Natural killer cell treated with Interleukin-12 subunit alpha and Interleukin-12 subunit beta and Interleukin-15 and Interleukin-18, amount 100 ng/mL, for 72 hours (primary cell): ENCODE data around the gene GPR68. TPM values are rescaled to one million over a fixed set of nuclear protein-coding genes. Genes with fewer than 3 reads are reported as not detected.
A peak's percentile ranks its signal among the peaks of the same experiment; 100 is the strongest.

Experiments
- ATAC-seq, 2 donors: fragments of 150-1000 bp; cut with Tn5 transposase in 1 of 2; sonication (Bioruptor Pico), chemical (Tn5 transposase) in 1 of 2; 2 replicates each; pipeline ENCODE4 v1.10.0; 2021
- DNase-seq: peaks from one replicate; pipeline ENCODE4 v3.0.0; 2022; ENCODE audit warnings: low spot score
- H3K27ac Mint-ChIP-seq, 2 donors: 1 replicate in 1 of 2; 2 replicates in 1 of 2; pipeline ENCODE4 v1.8.0; 2022; ENCODE audit warnings: mixed read lengths in 2 of 2, mild to moderate bottlenecking in 1 of 2, moderate library complexity in 1 of 2
- H3K27me3 Mint-ChIP-seq, 2 donors: 1 replicate in 1 of 2; 2 replicates in 1 of 2; pipeline ENCODE4 v1.8.0; 2022; ENCODE audit warnings: mixed read lengths in 2 of 2
- H3K36me3 Mint-ChIP-seq: one replicate; pipeline ENCODE4 v1.8.0; 2022; ENCODE audit warnings: mixed read lengths
- H3K4me1 Mint-ChIP-seq, 2 donors: 1 replicate in 1 of 2; 2 replicates in 1 of 2; pipeline ENCODE4 v1.8.0; 2022; ENCODE audit warnings: low read depth in 2 of 2, mixed read lengths in 2 of 2, mild to moderate bottlenecking in 1 of 2
- H3K4me3 Mint-ChIP-seq: one replicate; pipeline ENCODE4 v1.8.0; 2022; ENCODE audit warnings: mixed read lengths
- H3K9me3 Mint-ChIP-seq: 2 replicates; pipeline ENCODE4 v1.8.0; 2022; ENCODE audit warnings: mixed read lengths
- total RNA-seq, 2 donors: library from RNA; stranded (reverse); gene quantifications; one replicate each; pipeline ENCODE4 v1.2.3, GENCODE V29; 2022

The GPR68 gene
- total RNA-seq, 2 donors from 2014 or later, result 17.4 to 30.2 TPM

- ATAC-seq (no peak), DNase-seq (no peak)
- H3K27me3 Mint-ChIP-seq, result no peaks in the 10 kb centered on the region
- H3K27ac Mint-ChIP-seq, result peak overlapping the region; percentile 51 to 94
- peaks cover 26 to 36% of the 10 kb centered on the region in 2 donors for H3K4me1 Mint-ChIP-seq
- H3K4me3 Mint-ChIP-seq, result no peak overlapping the region
- H3K36me3 Mint-ChIP-seq, result peaks cover 27% of the 10 kb centered on the region
- no peaks in the 10 kb centered on the region for H3K9me3 Mint-ChIP-seq
Measured at GRCh38 chr14:91281346-91281745, 36.8 kb upstream of the GPR68 start.

- Mint-ChIP-seq H3K4me1 (peaks cover 16 to 28% of the 10 kb centered on the region in 2 donors), H3K36me3 (peaks cover 17% of the 10 kb centered on the region), H3K9me3 (no peaks in the 10 kb centered on the region), H3K27ac (no peak overlapping the region), H3K4me3 (no peak overlapping the region), H3K27me3 (no peaks in the 10 kb centered on the region)
- ATAC-seq (no peak), DNase-seq (peak; percentile 41)
Measured at GRCh38 chr14:91280129-91280528, 35.6 kb upstream of the GPR68 start.

- Mint-ChIP-seq H3K4me3 (no peak overlapping the region), H3K27me3 (no peaks in the 10 kb centered on the region), H3K9me3 (no peaks in the 10 kb centered on the region), H3K36me3 (peaks cover 13% of the 10 kb centered on the region), H3K4me1 (peaks cover 14 to 26% of the 10 kb centered on the region in 2 donors), H3K27ac (no peak overlapping the region)
- ATAC-seq (no peak), DNase-seq (peak; percentile 12)
Measured at GRCh38 chr14:91279354-91279753, 34.9 kb upstream of the GPR68 start.

- H3K27me3 Mint-ChIP-seq, result no peaks in the 10 kb centered on the region
- H3K27ac Mint-ChIP-seq, result no peak overlapping the region
- H3K9me3 Mint-ChIP-seq, result no peaks in the 10 kb centered on the region
- ATAC-seq, result no peak
- no peak overlapping the region for H3K4me3 Mint-ChIP-seq
- DNase-seq, result no peak
- peaks cover 9% of the 10 kb centered on the region for H3K36me3 Mint-ChIP-seq
- H3K4me1 Mint-ChIP-seq, result peaks cover 11 to 18% of the 10 kb centered on the region in 2 donors
Measured at GRCh38 chr14:91278383-91278715, 33.8 kb upstream of the GPR68 start.

- DNase-seq (peak; percentile 53), ATAC-seq (no peak)
- H3K27me3 Mint-ChIP-seq, result no peaks in the 10 kb centered on the region
- H3K36me3 Mint-ChIP-seq, result peaks cover 8% of the 10 kb centered on the region
- H3K9me3 Mint-ChIP-seq, result no peaks in the 10 kb centered on the region
- peak overlapping the region in 1 of 2 donors; percentile 50 for H3K27ac Mint-ChIP-seq
- no peak overlapping the region for H3K4me3 Mint-ChIP-seq
- H3K4me1 Mint-ChIP-seq, result peaks cover 6 to 12% of the 10 kb centered on the region in 2 donors
Measured at GRCh38 chr14:91277546-91278382, 33.3 kb upstream of the GPR68 start.

GRCh38 chr14:91274796-91275195, 30.3 kb upstream of the GPR68 start:
- Mint-ChIP-seq H3K36me3 (peaks cover 5% of the 10 kb centered on the region), H3K27me3 (no peaks in the 10 kb centered on the region), H3K4me1 (peaks cover 6 to 9% of the 10 kb centered on the region in 2 donors), H3K9me3 (no peaks in the 10 kb centered on the region), H3K4me3 (no peak overlapping the region), H3K27ac (peak overlapping the region in 1 of 2 donors; percentile 80)
- peak; percentile 58 for DNase-seq
- ATAC-seq, result no peak

- H3K27ac Mint-ChIP-seq, result peak overlapping the region in 1 of 2 donors; percentile 80
- peaks cover 5% of the 10 kb centered on the region for H3K36me3 Mint-ChIP-seq
- no peak for ATAC-seq
Measured at GRCh38 chr14:91273885-91274273, 29.4 kb upstream of the GPR68 start.

GRCh38 chr14:91273273-91273884, 28.9 kb upstream of the GPR68 start:
- H3K4me1 Mint-ChIP-seq, result peaks cover 12 to 19% of the 10 kb centered on the region in 2 donors
- no peaks in the 10 kb centered on the region for H3K9me3 Mint-ChIP-seq
- no peaks in the 10 kb centered on the region for H3K27me3 Mint-ChIP-seq
- DNase-seq (peak; percentile 57), ATAC-seq (no peak)
- H3K4me3 Mint-ChIP-seq, result no peak overlapping the region
- peak overlapping the region in 1 of 2 donors; percentile 80 for H3K27ac Mint-ChIP-seq
- peaks cover 5% of the 10 kb centered on the region for H3K36me3 Mint-ChIP-seq

More at GRCh38 chr14:91273885-91274273, 29.4 kb upstream of the GPR68 start:
- DNase-seq, result no peak
- Mint-ChIP-seq H3K4me1 (peaks cover 11 to 18% of the 10 kb centered on the region in 2 donors), H3K9me3 (no peaks in the 10 kb centered on the region), H3K27me3 (no peaks in the 10 kb centered on the region), H3K4me3 (no peak overlapping the region)

- no peaks in the 10 kb centered on the region for H3K9me3 Mint-ChIP-seq
- peak; percentile 60 for DNase-seq
- peaks cover 5% of the 10 kb centered on the region for H3K36me3 Mint-ChIP-seq
- H3K4me3 Mint-ChIP-seq, result no peak overlapping the region
- H3K4me1 Mint-ChIP-seq, result peaks cover 20 to 26% of the 10 kb centered on the region in 2 donors
- ATAC-seq, result no peak
- no peaks in the 10 kb centered on the region for H3K27me3 Mint-ChIP-seq
- H3K27ac Mint-ChIP-seq, result no peak overlapping the region
Measured at GRCh38 chr14:91272341-91273272, 28.1 kb upstream of the GPR68 start.

- Mint-ChIP-seq H3K27ac (no peak overlapping the region), H3K36me3 (peaks cover 5% of the 10 kb centered on the region), H3K4me1 (peaks cover 23 to 29% of the 10 kb centered on the region in 2 donors), H3K4me3 (no peak overlapping the region), H3K9me3 (no peaks in the 10 kb centered on the region), H3K27me3 (no peaks in the 10 kb centered on the region)
- DNase-seq (peak; percentile 29), ATAC-seq (no peak)
Measured at GRCh38 chr14:91271639-91272038, 27.1 kb upstream of the GPR68 start.

GRCh38 chr14:91270619-91271018, 26.1 kb upstream of the GPR68 start:
- no peak overlapping the region for H3K27ac Mint-ChIP-seq
- no peak overlapping the region for H3K4me3 Mint-ChIP-seq
- ATAC-seq (no peak), DNase-seq (peak; percentile 8)
- peaks cover 27 to 30% of the 10 kb centered on the region in 2 donors for H3K4me1 Mint-ChIP-seq
- no peaks in the 10 kb centered on the region for H3K27me3 Mint-ChIP-seq
- no peaks in the 10 kb centered on the region for H3K9me3 Mint-ChIP-seq
- peaks cover 5% of the 10 kb centered on the region for H3K36me3 Mint-ChIP-seq

GRCh38 chr14:91270188-91270587, 25.7 kb upstream of the GPR68 start:
- ATAC-seq (no peak), DNase-seq (no peak)
- Mint-ChIP-seq H3K4me1 (peaks cover 32 to 34% of the 10 kb centered on the region in 2 donors), H3K9me3 (no peaks in the 10 kb centered on the region), H3K27me3 (no peaks in the 10 kb centered on the region), H3K27ac (peak overlapping the region; percentile 31 to 34), H3K36me3 (peaks cover 5% of the 10 kb centered on the region), H3K4me3 (no peak overlapping the region)

- Mint-ChIP-seq H3K27ac (peak overlapping the region; percentile 31 to 34), H3K36me3 (peaks cover 5% of the 10 kb centered on the region), H3K4me1 (peaks cover 26 to 34% of the 10 kb centered on the region in 2 donors), H3K27me3 (no peaks in the 10 kb centered on the region), H3K9me3 (no peaks in the 10 kb centered on the region), H3K4me3 (no peak overlapping the region)
- DNase-seq (no peak), ATAC-seq (no peak)
Measured at GRCh38 chr14:91269076-91269991, 24.8 kb upstream of the GPR68 start.
